MM.1S (cell line): ENCODE data around the gene TFRC.

Experiments used
- CTCF ChIP-seq: fragments of 300-600 bp; sonication (generic); IDR thresholded peaks from 2 replicates; pipeline ENCODE4 v1.5.1; 2016; ENCODE audit warnings: antibody characterized with exemption, low read length, mixed read lengths
- EZH2 ChIP-seq: fragments of 300-600 bp; sonication (generic); optimal IDR thresholded peaks from 2 replicates; pipeline ENCODE3; 2017; ENCODE audit warnings: low read depth, mild to moderate bottlenecking, antibody characterized with exemption, low read length, mixed read lengths

GRCh38 chr3:196063456-196063855, 18.4 kb downstream of the TFRC start:
- TF ChIP-seq CTCF = no peak
- no peak for TF ChIP-seq EZH2
